Panc1 (cell line): ENCODE results near the gene HMX1. TPM values are rescaled to one million over a fixed set of nuclear protein-coding genes. Genes with fewer than 3 reads are reported as not detected.

Experiments used
- ATAC-seq: fragments of 200-7000 bp; cut with Tn5 transposase; 2 replicates; pipeline ENCODE4 v1.9.1; 2020; ENCODE audit warnings: mild to moderate bottlenecking, moderate library complexity
- BruUV-seq: library from RNA; stranded (reverse); fragments of 400-500 nt; replicated peaks from 2 replicates; lab custom pipeline; 2021; lab: Mats Ljungman, UMichigan
- CTCF ChIA-PET: fragments of 300-600 bp; sonication (Branson Sonifier 250); formaldehyde crosslinking; loops from one replicate; lab custom pipeline; 2022; ENCODE audit warnings: antibody characterized with exemption; lab: Charles Lee
- POLR2A ChIA-PET: fragments of 300-600 bp; sonication (Branson Sonifier 250); formaldehyde crosslinking; loops from one replicate; lab custom pipeline; 2022; ENCODE audit warnings: antibody characterized with exemption; lab: Charles Lee
- DNase-seq: peaks from one replicate; pipeline ENCODE4 v3.0.0-alpha.2; 2010; ENCODE audit warnings: low read depth, low spot score
- H3K27ac ChIP-seq: 2 replicates; pipeline ENCODE4 v1.5.1; 2011; ENCODE audit warnings: mild to moderate bottlenecking, low read length, inconsistent platforms
- H3K27me3 ChIP-seq: fragments of 200-500 bp; sonication (Bioruptor generic); 2 replicates; pipeline ENCODE4 v1.6.0; 2014; ENCODE audit warnings: low read length, inconsistent platforms; ENCODE audit not compliant: control insufficient read depth, insufficient read depth
- H3K36me3 ChIP-seq: fragments of 200-500 bp; sonication (Bioruptor generic); 2 replicates; pipeline ENCODE4 v1.5.1; 2014; ENCODE audit warnings: inconsistent platforms, mild to moderate bottlenecking, low read length, moderate library complexity; ENCODE audit not compliant: control insufficient read depth, insufficient read depth
- H3K4me1 ChIP-seq: 2 replicates; pipeline ENCODE4 v1.5.1; 2011; ENCODE audit warnings: inconsistent platforms, mild to moderate bottlenecking, low read length, moderate library complexity; ENCODE audit not compliant: control insufficient read depth, insufficient read depth
- H3K4me3 ChIP-seq, 2 experiments: 2 replicates each; pipeline ENCODE4 v1.5.1; 2011 to 2012; ENCODE audit warnings: low read depth in 2 of 2, low read length in 2 of 2, mild to moderate bottlenecking in 2 of 2, inconsistent platforms in 1 of 2, moderate library complexity in 1 of 2
- H3K9me3 ChIP-seq: fragments of 200-500 bp; sonication (Bioruptor generic); 2 replicates; pipeline ENCODE4 v1.5.1; 2014; ENCODE audit warnings: low read depth, mild to moderate bottlenecking, inconsistent platforms, low read length, moderate library complexity; ENCODE audit not compliant: control insufficient read depth, insufficient read depth
- POLR2AphosphoS5 ChIP-seq: IDR thresholded peaks from 2 replicates; pipeline ENCODE4 v1.6.1; 2012; ENCODE audit warnings: mild to moderate bottlenecking, low read depth, low read length, moderate library complexity
- SIN3A ChIP-seq: IDR thresholded peaks from 2 replicates; pipeline ENCODE4 v1.6.1; 2012; ENCODE audit warnings: low read depth, mild to moderate bottlenecking, low read length, moderate library complexity, borderline replicate concordance; ENCODE audit not compliant: insufficient read depth
- TCF7L2 ChIP-seq: IDR thresholded peaks from 2 replicates; pipeline ENCODE4 v1.6.1; 2011; ENCODE audit warnings: mild to moderate bottlenecking, low read depth, low read length, inconsistent platforms
- in situ Hi-C: cut with HindIII; loops from 2 replicates; pipeline ENCODE4 v1.10.0; 2016; ENCODE audit warnings: low sequenced_read_pairs, low pct_unique_long_range_greater_than_20kb
- intact Hi-C: fragments of 100-400 bp; cut with micrococcal nuclease; formaldehyde crosslinking; loops from one replicate; pipeline ENCODE4 v1.10.0; 2022; ENCODE audit not compliant: unreplicated experiment
- total RNA-seq: library from RNA; stranded (reverse); gene quantifications from one replicate; pipeline ENCODE4 v1.2.1, GENCODE V29; 2021; ENCODE audit not compliant: unreplicated experiment
- TF ChIP-seq, protein P1 (sequence below): fragments of 450-650 bp; IDR thresholded peaks from 2 replicates; pipeline ENCODE4 v1.5.1; 2017; ENCODE audit warnings: mild to moderate bottlenecking
- TF ChIP-seq, protein P2 (sequence below), 2 experiments: IDR thresholded peaks; 2 replicates each; pipeline ENCODE4 v1.6.1; 2011 to 2012; ENCODE audit warnings: low read depth in 2 of 2, control low read depth in 1 of 2, low read length in 1 of 2, mild to moderate bottlenecking in 1 of 2, moderate library complexity in 1 of 2; ENCODE audit not compliant: insufficient read depth in 1 of 2

HMX1 gene
- total RNA-seq, 1 experiment from 2014 or later = not detected

DNA sequence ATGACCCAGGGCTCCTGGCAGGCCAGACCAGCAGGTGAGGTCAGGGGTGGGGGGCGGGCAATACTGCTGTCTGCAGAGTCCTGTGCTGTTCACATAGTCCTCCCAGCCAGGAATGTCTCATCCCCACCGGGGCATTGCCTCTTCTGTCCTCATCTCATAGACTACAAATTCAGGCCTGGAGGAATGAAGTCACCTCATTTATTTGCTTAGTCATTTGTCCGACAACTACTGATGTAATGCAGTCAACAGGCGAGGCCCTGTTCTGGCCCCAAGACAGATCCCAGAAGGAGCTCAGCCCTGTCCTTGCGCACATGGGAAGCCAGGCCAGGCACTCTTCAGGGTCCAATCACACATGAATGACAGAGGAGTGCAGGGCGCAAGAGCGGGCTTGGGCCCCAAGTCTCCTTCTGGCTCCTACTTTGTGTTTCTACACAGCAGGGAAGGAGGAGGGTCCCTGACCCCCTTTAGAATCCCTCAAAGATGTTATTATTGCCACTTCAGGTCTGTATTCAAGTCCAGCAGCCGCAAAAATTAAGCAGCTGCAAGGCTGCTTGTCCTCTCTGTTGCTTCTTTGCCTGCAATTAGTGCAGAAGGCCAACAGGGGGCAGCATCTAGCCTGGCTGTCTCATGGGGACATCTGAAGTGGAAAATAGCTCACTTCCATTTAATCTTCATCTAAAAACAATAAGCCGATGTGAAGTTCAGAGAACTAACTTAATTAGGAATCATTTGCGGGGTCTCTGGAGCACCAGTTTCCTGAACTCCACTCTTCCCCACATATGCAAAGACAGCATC lies 15.2 kb upstream of the HMX1 start:
- no TSS peak for BruUV-seq
- H3K27me3 ChIP-seq = no peaks in the 10 kb centered on the region
- H3K36me3 ChIP-seq = no peaks in the 10 kb centered on the region
- intact Hi-C loops (no loop called here), in situ Hi-C loops (no loop called here)
- CTCF ChIA-PET = no interaction called here
- H3K9me3 ChIP-seq = no peaks in the 10 kb centered on the region
- DNase-seq (no peak), ATAC-seq (no peak)
- H3K27ac ChIP-seq = no peak overlapping the region
- H3K4me1 ChIP-seq = no peaks in the 10 kb centered on the region
- no peak overlapping the region for H3K4me3 ChIP-seq
- POLR2A ChIA-PET = no interaction called here
- TF ChIP-seq, protein P1, sequence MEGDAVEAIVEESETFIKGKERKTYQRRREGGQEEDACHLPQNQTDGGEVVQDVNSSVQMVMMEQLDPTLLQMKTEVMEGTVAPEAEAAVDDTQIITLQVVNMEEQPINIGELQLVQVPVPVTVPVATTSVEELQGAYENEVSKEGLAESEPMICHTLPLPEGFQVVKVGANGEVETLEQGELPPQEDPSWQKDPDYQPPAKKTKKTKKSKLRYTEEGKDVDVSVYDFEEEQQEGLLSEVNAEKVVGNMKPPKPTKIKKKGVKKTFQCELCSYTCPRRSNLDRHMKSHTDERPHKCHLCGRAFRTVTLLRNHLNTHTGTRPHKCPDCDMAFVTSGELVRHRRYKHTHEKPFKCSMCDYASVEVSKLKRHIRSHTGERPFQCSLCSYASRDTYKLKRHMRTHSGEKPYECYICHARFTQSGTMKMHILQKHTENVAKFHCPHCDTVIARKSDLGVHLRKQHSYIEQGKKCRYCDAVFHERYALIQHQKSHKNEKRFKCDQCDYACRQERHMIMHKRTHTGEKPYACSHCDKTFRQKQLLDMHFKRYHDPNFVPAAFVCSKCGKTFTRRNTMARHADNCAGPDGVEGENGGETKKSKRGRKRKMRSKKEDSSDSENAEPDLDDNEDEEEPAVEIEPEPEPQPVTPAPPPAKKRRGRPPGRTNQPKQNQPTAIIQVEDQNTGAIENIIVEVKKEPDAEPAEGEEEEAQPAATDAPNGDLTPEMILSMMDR = peak; percentile 73
- TF ChIP-seq TCF7L2 = no peak

DNA sequence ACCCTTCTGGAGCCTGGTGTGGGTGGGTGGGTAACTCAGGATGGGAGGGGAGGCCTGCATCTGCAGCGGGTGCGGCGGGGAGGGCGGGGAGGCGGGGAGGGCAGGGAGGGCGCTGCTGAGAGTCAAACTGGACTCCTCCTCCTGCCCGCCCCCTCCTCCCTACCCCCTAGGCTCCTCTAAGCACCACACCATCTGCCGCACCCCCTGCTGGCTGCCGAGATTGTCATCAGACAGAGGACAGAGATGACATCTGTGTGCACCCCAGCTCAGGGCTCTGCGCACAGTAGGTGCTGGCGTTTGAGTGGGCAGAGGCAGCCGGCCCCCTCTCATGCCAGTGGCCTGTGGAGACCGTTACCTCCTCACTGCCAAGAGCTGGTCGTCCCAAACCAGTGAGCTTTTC lies 10.6 kb upstream of the HMX1 start:
- no TSS peak for BruUV-seq
- in situ Hi-C loops = no loop called here
- H3K36me3 ChIP-seq = no peaks in the 10 kb centered on the region
- H3K4me1 ChIP-seq = no peaks in the 10 kb centered on the region
- intact Hi-C loops = no loop called here
- no peaks in the 10 kb centered on the region for H3K9me3 ChIP-seq
- no peaks in the 10 kb centered on the region for H3K27me3 ChIP-seq
- POLR2A ChIA-PET = no interaction called here
- DNase-seq (no peak), ATAC-seq (no peak)
- CTCF ChIA-PET = interaction anchor here (0.6 kb wide), 1 partner anchor 112 kb away, joined by 3 read pairs; no protein-coding TSS in a partner anchor
- H3K4me3 ChIP-seq = no peak overlapping the region
- no peak overlapping the region for H3K27ac ChIP-seq
- TF ChIP-seq TCF7L2 (no peak), SIN3A (no peak), POLR2AphosphoS5 (no peak)
- TF ChIP-seq, protein P2, sequence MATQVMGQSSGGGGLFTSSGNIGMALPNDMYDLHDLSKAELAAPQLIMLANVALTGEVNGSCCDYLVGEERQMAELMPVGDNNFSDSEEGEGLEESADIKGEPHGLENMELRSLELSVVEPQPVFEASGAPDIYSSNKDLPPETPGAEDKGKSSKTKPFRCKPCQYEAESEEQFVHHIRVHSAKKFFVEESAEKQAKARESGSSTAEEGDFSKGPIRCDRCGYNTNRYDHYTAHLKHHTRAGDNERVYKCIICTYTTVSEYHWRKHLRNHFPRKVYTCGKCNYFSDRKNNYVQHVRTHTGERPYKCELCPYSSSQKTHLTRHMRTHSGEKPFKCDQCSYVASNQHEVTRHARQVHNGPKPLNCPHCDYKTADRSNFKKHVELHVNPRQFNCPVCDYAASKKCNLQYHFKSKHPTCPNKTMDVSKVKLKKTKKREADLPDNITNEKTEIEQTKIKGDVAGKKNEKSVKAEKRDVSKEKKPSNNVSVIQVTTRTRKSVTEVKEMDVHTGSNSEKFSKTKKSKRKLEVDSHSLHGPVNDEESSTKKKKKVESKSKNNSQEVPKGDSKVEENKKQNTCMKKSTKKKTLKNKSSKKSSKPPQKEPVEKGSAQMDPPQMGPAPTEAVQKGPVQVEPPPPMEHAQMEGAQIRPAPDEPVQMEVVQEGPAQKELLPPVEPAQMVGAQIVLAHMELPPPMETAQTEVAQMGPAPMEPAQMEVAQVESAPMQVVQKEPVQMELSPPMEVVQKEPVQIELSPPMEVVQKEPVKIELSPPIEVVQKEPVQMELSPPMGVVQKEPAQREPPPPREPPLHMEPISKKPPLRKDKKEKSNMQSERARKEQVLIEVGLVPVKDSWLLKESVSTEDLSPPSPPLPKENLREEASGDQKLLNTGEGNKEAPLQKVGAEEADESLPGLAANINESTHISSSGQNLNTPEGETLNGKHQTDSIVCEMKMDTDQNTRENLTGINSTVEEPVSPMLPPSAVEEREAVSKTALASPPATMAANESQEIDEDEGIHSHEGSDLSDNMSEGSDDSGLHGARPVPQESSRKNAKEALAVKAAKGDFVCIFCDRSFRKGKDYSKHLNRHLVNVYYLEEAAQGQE (IDR thresholded peaks at IDR 0.05; ENCODE audit: insufficient read depth in 1 of 2, low read depth in 2 of 2, low read length in 1 of 2) = no peak
- TF ChIP-seq, protein P1 = no peak
